H1 (cell line): ENCODE measurements around the gene ZNF263. TPM values are rescaled to one million over a fixed set of nuclear protein-coding genes. Genes with fewer than 3 reads are reported as not detected.
A peak's percentile ranks its signal among the peaks of the same experiment; 100 is the strongest.

Experiments used
- CTCF ChIA-PET: fragments of 300-600 bp; sonication (Branson Sonifier 250); formaldehyde crosslinking; loops from one replicate; lab custom pipeline; 2021; ENCODE audit not compliant: partially characterized antibody; lab: Charles Lee
- POLR2A ChIA-PET: fragments of 300-600 bp; sonication (Branson Sonifier 250); formaldehyde crosslinking; loops from one replicate; lab custom pipeline; 2021; ENCODE audit warnings: inconsistent platforms; ENCODE audit not compliant: partially characterized antibody; lab: Charles Lee
- DNase-seq, 2 experiments: peaks; one replicate each; pipeline versions ENCODE4 v3.0.0 to v3.0.0-alpha.2; 2010 to 2022; ENCODE audit warnings: low spot score in 2 of 2, low read depth in 1 of 2, mixed read lengths in 1 of 2
- FAIRE-seq: peaks from 2 replicates; lab custom pipeline; 2011; peaks lifted over from hg19 to GRCh38; lab: Jason Lieb, UNC
- H2AFZ ChIP-seq: 2 replicates; pipeline ENCODE4 v1.8.1; 2012; ENCODE audit warnings: low read length, inconsistent platforms
- H2AK5ac ChIP-seq: 2 replicates; pipeline ENCODE4 v1.6.1; 2013; ENCODE audit warnings: low read depth, low read length
- H2BK120ac ChIP-seq: replicated peaks from 2 replicates; pipeline ENCODE3; 2013; ENCODE audit warnings: low read depth, low read length, inconsistent platforms
- H2BK12ac ChIP-seq: 2 replicates; pipeline ENCODE4 v1.6.1; 2013; ENCODE audit warnings: low read depth, low read length
- H2BK15ac ChIP-seq: 2 replicates; pipeline ENCODE4 v1.6.1; 2013; ENCODE audit warnings: low read length
- H2BK20ac ChIP-seq: 2 replicates; pipeline ENCODE4 v1.6.1; 2013; ENCODE audit warnings: low read length
- H2BK5ac ChIP-seq: 2 replicates; pipeline ENCODE4 v1.6.1; 2013; ENCODE audit warnings: low read depth, low read length
- H3K14ac ChIP-seq: 2 replicates; pipeline ENCODE4 v1.6.1; 2013; ENCODE audit warnings: inconsistent platforms; ENCODE audit not compliant: insufficient read length
- H3K18ac ChIP-seq: 2 replicates; pipeline ENCODE4 v1.6.1; 2013; ENCODE audit warnings: low read length; ENCODE audit errors: extremely low read depth
- H3K23ac ChIP-seq: 2 replicates; pipeline ENCODE4 v1.6.1; 2013; ENCODE audit warnings: inconsistent platforms; ENCODE audit not compliant: insufficient read length
- H3K23me2 ChIP-seq: 2 replicates; pipeline ENCODE4 v1.6.1; 2013; ENCODE audit warnings: low read depth, low read length
- H3K27ac ChIP-seq: 2 replicates; pipeline ENCODE4 v1.6.1; 2011; ENCODE audit warnings: low read depth, low read length, inconsistent platforms
- H3K27me3 ChIP-seq, 4 experiments: replicated peaks in 1 of 4; 1 replicate in 1 of 4; 2 replicates in 3 of 4; pipeline versions ENCODE4 v1.6.1 to v1.8.1; 2011 to 2013; ENCODE audit warnings: low read length in 3 of 4, mild to moderate bottlenecking in 3 of 4, inconsistent platforms in 2 of 4, mixed read lengths in 2 of 4, moderate library complexity in 1 of 4; ENCODE audit not compliant: control insufficient read depth in 3 of 4, insufficient read depth in 3 of 4; ENCODE audit errors: extremely low read depth in 1 of 4
- H3K36me3 ChIP-seq, 4 experiments: 2 replicates each; pipeline versions ENCODE4 v1.6.1 to v1.8.1; 2011 to 2013; ENCODE audit warnings: mild to moderate bottlenecking in 4 of 4, low read length in 3 of 4, moderate library complexity in 2 of 4, control low read depth in 1 of 4, inconsistent platforms in 1 of 4; ENCODE audit not compliant: insufficient read depth in 4 of 4, control insufficient read depth in 2 of 4
- H3K4ac ChIP-seq: replicated peaks from 2 replicates; pipeline ENCODE3; 2013; ENCODE audit warnings: low read length, low read depth, mixed read lengths, inconsistent platforms; ENCODE audit not compliant: insufficient read length
- H3K4me1 ChIP-seq, 4 experiments: replicated peaks in 1 of 4; 1 replicate in 1 of 4; 2 replicates in 3 of 4; pipeline versions ENCODE4 v1.6.1 to v1.8.1; 2011 to 2013; ENCODE audit warnings: low read length in 3 of 4, inconsistent platforms in 2 of 4, mixed read lengths in 1 of 4; ENCODE audit not compliant: insufficient read depth in 4 of 4, control insufficient read depth in 3 of 4
- H3K4me2 ChIP-seq, 2 experiments: 2 replicates each; pipeline versions ENCODE4 v1.6.1 to v1.8.1; 2011 to 2013; ENCODE audit warnings: low read depth in 2 of 2, low read length in 2 of 2, control low read depth in 1 of 2, inconsistent platforms in 1 of 2, mild to moderate bottlenecking in 1 of 2; ENCODE audit not compliant: insufficient read depth in 1 of 2
- H3K4me3 ChIP-seq, 4 experiments: fragments of 200-600, 300-600 bp in 1 of 4; sonication (generic), shearing (Covaris generic), sonication (Bioruptor Twin) in 1 of 4; 2 replicates each; pipeline versions ENCODE4 v1.5.1 to v1.8.1; 2011 to 2016; ENCODE audit warnings: low read length in 4 of 4, low read depth in 3 of 4, control low read depth in 2 of 4, inconsistent platforms in 2 of 4, mild to moderate bottlenecking in 2 of 4, mixed read lengths in 1 of 4, moderate library complexity in 1 of 4; ENCODE audit not compliant: insufficient read depth in 2 of 4; ENCODE audit errors: extremely low read depth in 1 of 4
- H3K56ac ChIP-seq: replicated peaks from 2 replicates; pipeline ENCODE3; 2013; ENCODE audit warnings: low read depth, mild to moderate bottlenecking, mixed read lengths, low read length, inconsistent platforms; ENCODE audit not compliant: insufficient read length
- H3K79me1 ChIP-seq: 2 replicates; pipeline ENCODE4 v1.6.1; 2013; ENCODE audit warnings: low read depth, low read length, control low read depth
- H3K79me2 ChIP-seq, 2 experiments: 2 replicates each; pipeline versions ENCODE4 v1.6.1 to v1.8.1; 2012 to 2013; ENCODE audit warnings: low read length in 2 of 2, mild to moderate bottlenecking in 2 of 2, inconsistent platforms in 1 of 2; ENCODE audit not compliant: insufficient read depth in 2 of 2, control insufficient read depth in 1 of 2
- H3K9ac ChIP-seq, 4 experiments: replicated peaks in 1 of 4; 1 replicate in 1 of 4; 2 replicates in 3 of 4; pipeline versions ENCODE4 v1.6.1 to v1.8.1; 2011 to 2013; ENCODE audit warnings: low read depth in 3 of 4, low read length in 3 of 4, control low read depth in 2 of 4, mild to moderate bottlenecking in 2 of 4, moderate library complexity in 2 of 4, inconsistent platforms in 1 of 4; ENCODE audit errors: extremely low read depth in 1 of 4
- H3K9me3 ChIP-seq, 2 experiments: 2 replicates each; pipeline versions ENCODE4 v1.6.1 to v1.8.1; 2012 to 2013; ENCODE audit warnings: mild to moderate bottlenecking in 2 of 2, moderate library complexity in 2 of 2, control low read depth in 1 of 2, inconsistent platforms in 1 of 2, low read depth in 1 of 2, low read length in 1 of 2, mixed read lengths in 1 of 2; ENCODE audit not compliant: insufficient read depth in 2 of 2
- H4K20me1 ChIP-seq, 2 experiments: replicated peaks in 1 of 2; 2 replicates each; pipeline versions ENCODE3 to v1.8.1; 2011 to 2013; ENCODE audit warnings: inconsistent platforms in 2 of 2, low read length in 2 of 2, mild to moderate bottlenecking in 1 of 2; ENCODE audit not compliant: insufficient read depth in 2 of 2, control insufficient read depth in 1 of 2
- H4K5ac ChIP-seq: 2 replicates; pipeline ENCODE4 v1.6.1; 2013; ENCODE audit warnings: low read length, low read depth, mixed read lengths, inconsistent platforms; ENCODE audit not compliant: insufficient read length
- H4K8ac ChIP-seq: 2 replicates; pipeline ENCODE4 v1.8.0; 2013; ENCODE audit warnings: mild to moderate bottlenecking, moderate library complexity, low read length, inconsistent platforms; ENCODE audit not compliant: insufficient read depth; ENCODE audit errors: extremely low read depth
- H4K91ac ChIP-seq: replicated peaks from 2 replicates; pipeline ENCODE3; 2013; ENCODE audit warnings: low read length, mixed read lengths, inconsistent platforms; ENCODE audit not compliant: insufficient read length
- BACH1 ChIP-seq: IDR thresholded peaks from 2 replicates; pipeline ENCODE4 v1.6.1; 2012; ENCODE audit warnings: low read length, improper control_type of control experiment
- CHD2 ChIP-seq: IDR thresholded peaks from 2 replicates; pipeline ENCODE4 v1.6.1; 2012; ENCODE audit warnings: low read length, improper control_type of control experiment
- CTBP2 ChIP-seq: IDR thresholded peaks from 2 replicates; pipeline ENCODE4 v1.7.0; 2011; ENCODE audit warnings: borderline replicate concordance, mild to moderate bottlenecking, moderate library complexity, mixed read lengths, low read length; ENCODE audit not compliant: insufficient read depth, insufficient read length
- NANOG ChIP-seq: IDR thresholded peaks from 2 replicates; pipeline ENCODE4 v1.6.1; 2011; ENCODE audit warnings: low read length, low read depth, mild to moderate bottlenecking, inconsistent platforms; ENCODE audit not compliant: insufficient read depth, poor library complexity, severe bottlenecking
- POLR2A ChIP-seq, 2 experiments: IDR thresholded peaks; 1 replicate in 1 of 2; 2 replicates in 1 of 2; pipeline ENCODE4 v1.6.1; 2011; ENCODE audit warnings: low read depth in 2 of 2, low read length in 2 of 2, mild to moderate bottlenecking in 2 of 2; ENCODE audit errors: control extremely low read depth in 1 of 2
- TAF7 ChIP-seq: optimal IDR thresholded peaks from 2 replicates; pipeline ENCODE3; 2011; ENCODE audit warnings: low read depth, mild to moderate bottlenecking, inconsistent platforms, low read length, moderate library complexity, borderline replicate concordance
- TBP ChIP-seq: IDR thresholded peaks from 2 replicates; pipeline ENCODE4 v1.6.1; 2011; ENCODE audit warnings: low read depth, low read length, improper control_type of control experiment
- TCF12 ChIP-seq: IDR thresholded peaks from 2 replicates; pipeline ENCODE4 v1.6.1; 2011; ENCODE audit warnings: low read depth, mild to moderate bottlenecking, low read length
- TEAD4 ChIP-seq: IDR thresholded peaks from 2 replicates; pipeline ENCODE4 v1.6.1; 2012; ENCODE audit warnings: low read depth, low read length, inconsistent platforms, mixed read lengths
- WGBS, 2 experiments: shearing (Covaris generic) in 1 of 2; methylation state at CpG; one replicate each; pipeline versions ENCODE4 v1.1.6 to v1.1.7; 2013 to 2015; ENCODE audit warnings: low lambda C conversion rate in 2 of 2, mixed read lengths in 2 of 2, inconsistent platforms in 1 of 2, low coverage in 1 of 2, missing lambda C conversion rate in 1 of 2; ENCODE audit not compliant: insufficient replicate concordance in 2 of 2, insufficient coverage in 1 of 2, insufficient read length in 1 of 2; ENCODE audit errors: extremely low coverage in 1 of 2, missing lambda C conversion rate in 1 of 2; 5-methylcytosine and 5-hydroxymethylcytosine counted together
- long read RNA-seq, 2 experiments: library from RNA in 1 of 2; library from capped mRNA in 1 of 2; stranded (forward); transcript quantifications; one replicate each; pipeline ENCODE4 v2.0.0, GENCODE V29; 2021; ENCODE audit warnings: inconsistent platforms in 1 of 2
- polyA minus RNA-seq, 3 experiments: library from RNA; depleted of rRNA, polyadenylated mRNA; stranded (reverse); fragments of >200 nt; gene quantifications; 1 replicate in 2 of 3; 2 replicates in 1 of 3; pipeline ENCODE4 v1.2.3, GENCODE V29; 2011
- polyA plus RNA-seq, 7 experiments: library from polyadenylated mRNA; depleted of rRNA in 3 of 7; stranded (reverse) in 5 of 7; unstranded in 2 of 7; fragments of >200 nt in 5 of 7; fragments of 200-250 nt in 2 of 7; gene quantifications; 1 replicate in 5 of 7; 2 replicates in 1 of 7; 4 replicates in 1 of 7; pipeline versions ENCODE4 v1.2.1 to v1.2.3, GENCODE V29; 2011 to 2013; ENCODE audit warnings: missing spikeins in 2 of 7, mixed read lengths in 2 of 7
- total RNA-seq: library from RNA; stranded (reverse); fragmentation: NEBNext Ultra II Directional; extraction: Animal tissue kit (Norgen Biotek cat#: 25700); gene quantifications from 2 replicates; pipeline ENCODE4 v1.2.1, GENCODE V29; 2021

ZNF263 gene
- total RNA-seq (26.7 and 27.8 TPM in 2 replicates), polyA plus RNA-seq (2011; rRNA removed) (9.2 and 20.7 TPM in 2 replicates), polyA minus RNA-seq (2011; rRNA and poly(A)+ RNA removed) (14.9 and 19.2 TPM in 2 replicates)
- 15.5 TPM for polyA plus RNA-seq (2011; cell fraction: cytosol; rRNA removed)
- polyA plus RNA-seq (2011; cell fraction: nucleus; rRNA removed) = 29.4 TPM
- polyA plus RNA-seq (2012, experiment 1 of 2) = 26.2 to 32.3 TPM (median 28.0 TPM) in 4 replicates
- polyA plus RNA-seq (2012, experiment 2 of 2) = 17.1 TPM
- 17.4 TPM for polyA plus RNA-seq (2013, experiment 1 of 2)
- 17.0 TPM for polyA plus RNA-seq (2013, experiment 2 of 2)
- 20.9 TPM for polyA minus RNA-seq (2011; cell fraction: cytosol; rRNA and poly(A)+ RNA removed)
- polyA minus RNA-seq (2011; cell fraction: nucleus; rRNA and poly(A)+ RNA removed) = 28.9 TPM
- long read RNA-seq, experiment 1, partial matches to known transcripts = 8 of 11 reads
- long read RNA-seq, experiment 1, other reads (novel, unspliced or antisense) = 1 of 11 reads
- long read RNA-seq, experiment 2 = 0 reads

DNA sequence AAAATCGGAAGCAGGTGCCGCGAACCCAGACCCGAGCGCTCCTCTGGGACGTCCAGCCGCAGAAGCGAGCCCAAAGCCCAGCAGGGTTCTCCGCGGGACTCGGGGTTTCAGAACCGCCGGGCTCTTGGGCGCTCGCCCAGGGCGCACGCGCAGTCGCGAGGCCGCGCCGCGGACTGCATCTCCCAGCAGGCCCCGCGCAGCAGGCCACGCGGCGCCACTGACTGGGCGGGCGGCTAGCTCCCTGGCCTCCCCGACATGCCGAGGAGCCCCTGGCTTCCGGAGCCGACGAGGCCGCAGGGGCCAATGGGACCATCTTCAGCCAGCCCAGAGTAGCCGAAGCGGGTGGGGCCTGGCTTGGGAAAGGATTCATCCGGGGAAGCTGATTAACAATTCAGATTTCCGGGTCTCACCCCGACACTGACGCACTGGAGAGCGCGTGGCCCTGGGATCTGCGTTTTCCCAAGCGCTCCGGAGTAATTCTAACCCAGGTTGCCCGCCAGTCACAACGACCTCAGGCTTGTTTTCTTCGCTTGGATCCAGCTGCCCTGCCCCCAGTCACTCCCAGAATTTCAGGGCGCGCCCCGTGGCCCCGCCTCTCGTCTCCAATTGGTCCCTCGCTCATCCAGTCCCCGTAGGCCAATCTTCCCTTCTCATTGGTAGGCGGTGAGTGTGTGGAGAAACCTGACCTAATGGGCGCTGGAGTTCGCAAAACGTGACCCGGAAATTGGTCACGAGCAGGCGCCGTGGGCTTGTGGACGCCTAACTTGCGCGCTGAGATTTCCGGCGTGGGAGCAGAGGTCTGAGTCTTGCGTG is at the start of gene ZNF263:
TSS of gene ZNF263 (plus strand) at position 762 of the 813 bp plus-strand sequence. CDS start 328 bp downstream, outside the sequence.
- H2AFZ ChIP-seq = peak within 1 kb of the TSS; percentile 90
- peak within 1 kb of the TSS; percentile 99 for H3K4me2 ChIP-seq
- no peak within 1 kb of the TSS for H3K23ac ChIP-seq
- POLR2A ChIA-PET = interaction anchor here (0.7 to 5.3 kb wide), 20 partner anchors 9 to 263 kb away, joined by 3 to 64 read pairs (median 5); partner anchors contain the start of genes NAA60, TIGD7, TNFRSF12A and ZNF174
- H3K36me3 ChIP-seq = peaks cover 3 to 24% (median 15%) of the 10 kb centered on the region in 4 experiments; a peak in 6 of 8 replicates
- no peaks in the 10 kb centered on the region for H3K27me3 ChIP-seq
- peak within 1 kb of the TSS; percentile 88 to 94 (median 91) for H3K9ac ChIP-seq
- peak within 1 kb of the TSS; percentile 87 for H4K91ac ChIP-seq
- peak within 1 kb of the TSS; percentile 97 for H3K27ac ChIP-seq
- H2AK5ac ChIP-seq = no peak within 1 kb of the TSS
- peaks cover 5 to 9% of the 10 kb centered on the region in 2 experiments for H4K20me1 ChIP-seq
- peak within 1 kb of the TSS; percentile 75 for H3K4ac ChIP-seq
- peak within 1 kb of the TSS; percentile 88 for H4K5ac ChIP-seq
- peak within 1 kb of the TSS; percentile 81; the same call in 1 of the 2 replicates for H2BK15ac ChIP-seq
- H3K79me1 ChIP-seq = peaks cover 12% of the 10 kb centered on the region
- peaks cover 9 to 15% of the 10 kb centered on the region in 2 experiments for H3K9me3 ChIP-seq
- DNase-seq (peak; percentile 80 to 90), FAIRE-seq (peak; percentile 7)
- peak within 1 kb of the TSS; percentile 70 for H3K56ac ChIP-seq
- peaks cover 0 to 8% (median 1%) of the 10 kb centered on the region in 4 experiments; a peak in 4 of 7 replicates for H3K4me1 ChIP-seq
- peak within 1 kb of the TSS; percentile 84; the same call in 1 of the 2 replicates for H2BK12ac ChIP-seq
- CTCF ChIA-PET = interaction anchor here (0.6 to 2.2 kb wide), 5 partner anchors 13 to 203 kb away, joined by 3 to 12 read pairs (median 3); no protein-coding TSS in a partner anchor
- WGBS, 2 experiments = 2% methylated on average over 68 of the region's 72 CpGs; no CpG with 5 or more reads in 1 of the 2 experiments
- H2BK5ac ChIP-seq = peak within 1 kb of the TSS; percentile 93
- peak within 1 kb of the TSS; percentile 68 for H3K18ac ChIP-seq
- peaks cover 20 to 39% of the 10 kb centered on the region in 2 experiments for H3K79me2 ChIP-seq
- H2BK20ac ChIP-seq = no peak within 1 kb of the TSS
- peak within 1 kb of the TSS; percentile 98 for H4K8ac ChIP-seq
- no peak within 1 kb of the TSS for H2BK120ac ChIP-seq
- peak within 1 kb of the TSS; percentile 81 to 99 (median 97) for H3K4me3 ChIP-seq
- H3K23me2 ChIP-seq = peaks cover 8% of the 10 kb centered on the region
- no peak within 1 kb of the TSS for H3K14ac ChIP-seq
- TF ChIP-seq CTBP2 (no peak), NANOG (no peak), TBP (peak; percentile 86; the same call in 1 of the 2 replicates), CHD2 (peak; percentile 69), TCF12 (no peak), BACH1 (no peak; the same call in 1 of the 2 replicates), TEAD4 (no peak), TAF7 (peak; percentile 17), POLR2A (IDR thresholded peaks at IDR 0.05; ENCODE audit: control extremely low read depth in 1 of 2, low read depth in 2 of 2, low read length in 2 of 2) (peak; percentile 26 to 97)
